Heart right ventricle (tissue), 16 donors: ENCODE measurements around the gene PLD4. TPM values are rescaled to one million over a fixed set of nuclear protein-coding genes. Genes with fewer than 3 reads are reported as not detected.

Source experiments
- ATAC-seq, 8 donors: fragments of 200-7000 bp; cut with Tn5 transposase; one replicate each; pipeline ENCODE4 v1.9.1; 2020; ENCODE audit warnings: mild to moderate bottlenecking in 8 of 8, moderate library complexity in 8 of 8, moderate number of reproducible peaks in 1 of 8
- DNase-seq, 2 donors: peaks; one replicate each; pipeline ENCODE4 v3.0.0-alpha.2; 2020
- H3K27ac ChIP-seq, 10 donors: fragments of 200-600 bp; sonication (generic) in 2 of 10; one replicate each; pipeline versions ENCODE4 v1.5.0 to v1.8.0; 2020 to 2022; ENCODE audit warnings: mild to moderate bottlenecking in 3 of 10
- H3K27me3 ChIP-seq, 7 donors: fragments of 200-600 bp; one replicate each; pipeline ENCODE4 v1.8.0; 2021 to 2022; ENCODE audit warnings: mild to moderate bottlenecking in 2 of 7
- H3K36me3 ChIP-seq, 9 donors: fragments of 200-600 bp; sonication (generic) in 1 of 9; one replicate each; pipeline versions ENCODE4 v1.5.0 to v1.8.0; 2020 to 2022; ENCODE audit warnings: mild to moderate bottlenecking in 2 of 9
- H3K4me1 ChIP-seq, 9 donors: fragments of 200-600 bp; sonication (generic) in 1 of 9; one replicate each; pipeline versions ENCODE4 v1.5.0 to v1.8.0; 2020 to 2022; ENCODE audit warnings: mild to moderate bottlenecking in 4 of 9
- H3K4me3 ChIP-seq, 10 donors: fragments of 200-600 bp; sonication (generic) in 2 of 10; one replicate each; pipeline versions ENCODE4 v1.5.0 to v1.8.0; 2020 to 2022; ENCODE audit warnings: mild to moderate bottlenecking in 7 of 10, moderate library complexity in 2 of 10
- H3K9me3 ChIP-seq, 11 donors: fragments of 200-600 bp in 10 of 11; sonication (generic) in 2 of 11; one replicate each; pipeline versions ENCODE4 v1.5.0 to v1.8.0; 2013 to 2022; ENCODE audit warnings: mild to moderate bottlenecking in 2 of 11, control low read depth in 1 of 11, moderate library complexity in 1 of 11
- WGBS, 2 donors: extraction: QIAGEN DNeasy Blood & Tissue Kit; methylation state at CpG; one replicate each; pipeline ENCODE4 v1.1.7; 2013; ENCODE audit warnings: inconsistent platforms in 1 of 2; 5-methylcytosine and 5-hydroxymethylcytosine counted together
- intact Hi-C, 10 donors: fragments of 100-400 bp; cut with DNase I; formaldehyde crosslinking; loops; one replicate each; pipeline versions ENCODE4 v1.11.1 to v1.14.2; 2022
- polyA plus RNA-seq, 2 donors: library from polyadenylated mRNA; stranded (reverse); fragments of 200-250 nt; gene quantifications; one replicate each; pipeline ENCODE4 v1.2.3, GENCODE V29; 2013
- total RNA-seq, 10 donors: library from RNA; stranded (reverse); fragmentation: NEBNext Ultra II Directional in 3 of 10; extraction: Animal tissue kit (Norgen Biotek cat#: 25700) in 3 of 10; gene quantifications; one replicate each; pipeline versions ENCODE4 v1.2.1 to v1.2.4, GENCODE V29; 2021 to 2023
- TF ChIP-seq, protein P1 (sequence below), 9 donors: fragments of 200-600 bp; sonication (generic) in 2 of 9; IDR thresholded peaks; one replicate each; pipeline versions ENCODE4 v1.5.0 to v1.8.0; 2021 to 2022; ENCODE audit warnings: antibody characterized with exemption in 9 of 9, mild to moderate bottlenecking in 5 of 9, moderate library complexity in 1 of 9
- donor health status: Arrhythmogenic right ventricular cardiomyopathy.
- donor health status: ischemic (EF 13 %, LVEDD 7.1; RV severe dilation, severe dysfunction).
- donor health status: healthy with polysubstance abuse.
- donor health status: DM: no; HTN: yes; CAD: no.
- donor health status: DM: no; HTN: no; CAD: no.
- donor health status: ischemic (EF 25% LVEDD 6.9; RV normal size, moderate dysfunction).
- donor health status: ischemic (EF 25% LVEDD 5.7; RV mildly dilated, moderate dysfunction).
- donor health status: healthy.
- donor health status: DM: yes; HTN: yes; CAD: no.
- donor health status: Ischemic cardiomyopathy.
- donor health status: ischemic (EF 35%, LVEDD 5.7; RV mildly dilated, moderate dysfunction).
- donor health status: nonischemic (EF 11% LVEDD 7.7; RV severe dilation, severe dysfunction).
- donor health status: DM: yes; HTN: yes; CAD: no.
- donor health status: PGD.
- donor health status: ischemic (EF 29% LVEDD 5.4; RV normal size, mild dysfunction).
- donor health status: nonischemic (EF 23%, LVEDD 6.1; RV moderate dilation, normal function).

Gene PLD4
- total and polyA plus RNA-seq, 12 donors: 0.07 to 0.91 (median 0.47) TPM; not detected in 1

DNA sequence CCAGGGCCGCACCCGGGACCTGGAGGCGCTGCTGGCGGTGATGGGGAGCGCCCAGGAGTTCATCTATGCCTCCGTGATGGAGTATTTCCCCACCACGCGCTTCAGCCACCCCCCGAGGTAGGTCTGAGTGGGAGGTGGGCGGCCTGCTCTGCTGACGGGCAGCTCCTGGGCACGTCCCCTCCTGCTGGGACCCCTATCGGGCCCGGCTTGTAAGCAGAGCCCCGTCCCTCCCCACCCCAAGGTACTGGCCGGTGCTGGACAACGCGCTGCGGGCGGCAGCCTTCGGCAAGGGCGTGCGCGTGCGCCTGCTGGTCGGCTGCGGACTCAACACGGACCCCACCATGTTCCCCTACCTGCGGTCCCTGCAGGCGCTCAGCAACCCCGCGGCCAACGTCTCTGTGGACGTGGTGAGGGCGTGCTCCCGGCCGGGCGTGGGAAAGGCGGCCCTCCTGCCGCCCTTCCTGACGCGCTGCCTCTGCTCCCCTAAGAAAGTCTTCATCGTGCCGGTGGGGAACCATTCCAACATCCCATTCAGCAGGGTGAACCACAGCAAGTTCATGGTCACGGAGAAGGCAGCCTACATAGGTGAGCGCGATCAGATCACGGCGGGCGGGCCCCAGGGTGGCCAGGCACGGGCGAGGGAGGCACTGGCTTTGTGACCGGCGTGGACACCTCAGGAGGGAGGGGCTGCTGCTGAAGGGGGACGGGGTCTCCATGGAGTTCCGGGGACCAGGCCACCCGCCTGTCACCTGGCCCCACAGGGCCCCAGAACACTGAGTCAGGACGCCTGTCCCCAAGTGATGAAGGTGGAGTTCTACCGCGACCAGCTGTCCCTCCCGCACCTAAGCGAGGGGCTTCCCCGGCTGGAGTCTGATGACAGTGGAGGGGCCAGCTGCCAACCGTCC lies 7.3 kb downstream of the PLD4 start:
- Histone ChIP-seq H3K27me3 (peaks cover 0 to 53% (median 13%) of the 10 kb centered on the region in 7 donors), H3K4me1 (peaks cover 6 to 19% (median 14%) of the 10 kb centered on the region in 9 donors), H3K4me3 (peak overlapping the region; percentile 40 to 70 (median 66)), H3K9me3 (no peaks in the 10 kb centered on the region), H3K27ac (no peak overlapping the region), H3K36me3 (no peaks in the 10 kb centered on the region)
- ATAC-seq: peak in 4 of 8 donors; percentile 2 to 8 (median 4)
- WGBS, 2 donors: 19 to 26% methylated on average over 64 of the region's 64 CpGs
- intact Hi-C loops: loop anchor here in 1 of 10 donors (5.0 kb wide), 1 partner anchor 35 kb away; no protein-coding TSS in a partner anchor
- TF ChIP-seq, protein P1, sequence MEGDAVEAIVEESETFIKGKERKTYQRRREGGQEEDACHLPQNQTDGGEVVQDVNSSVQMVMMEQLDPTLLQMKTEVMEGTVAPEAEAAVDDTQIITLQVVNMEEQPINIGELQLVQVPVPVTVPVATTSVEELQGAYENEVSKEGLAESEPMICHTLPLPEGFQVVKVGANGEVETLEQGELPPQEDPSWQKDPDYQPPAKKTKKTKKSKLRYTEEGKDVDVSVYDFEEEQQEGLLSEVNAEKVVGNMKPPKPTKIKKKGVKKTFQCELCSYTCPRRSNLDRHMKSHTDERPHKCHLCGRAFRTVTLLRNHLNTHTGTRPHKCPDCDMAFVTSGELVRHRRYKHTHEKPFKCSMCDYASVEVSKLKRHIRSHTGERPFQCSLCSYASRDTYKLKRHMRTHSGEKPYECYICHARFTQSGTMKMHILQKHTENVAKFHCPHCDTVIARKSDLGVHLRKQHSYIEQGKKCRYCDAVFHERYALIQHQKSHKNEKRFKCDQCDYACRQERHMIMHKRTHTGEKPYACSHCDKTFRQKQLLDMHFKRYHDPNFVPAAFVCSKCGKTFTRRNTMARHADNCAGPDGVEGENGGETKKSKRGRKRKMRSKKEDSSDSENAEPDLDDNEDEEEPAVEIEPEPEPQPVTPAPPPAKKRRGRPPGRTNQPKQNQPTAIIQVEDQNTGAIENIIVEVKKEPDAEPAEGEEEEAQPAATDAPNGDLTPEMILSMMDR (IDR thresholded peaks at IDR 0.05): no peak
- no peak for DNase-seq

GRCh38 chr14:104932676-104933631 lies 8.3 kb downstream of the PLD4 start:
- peaks cover 0 to 44% (median 9%) of the 10 kb centered on the region in 7 donors for H3K27me3 ChIP-seq

DNA sequence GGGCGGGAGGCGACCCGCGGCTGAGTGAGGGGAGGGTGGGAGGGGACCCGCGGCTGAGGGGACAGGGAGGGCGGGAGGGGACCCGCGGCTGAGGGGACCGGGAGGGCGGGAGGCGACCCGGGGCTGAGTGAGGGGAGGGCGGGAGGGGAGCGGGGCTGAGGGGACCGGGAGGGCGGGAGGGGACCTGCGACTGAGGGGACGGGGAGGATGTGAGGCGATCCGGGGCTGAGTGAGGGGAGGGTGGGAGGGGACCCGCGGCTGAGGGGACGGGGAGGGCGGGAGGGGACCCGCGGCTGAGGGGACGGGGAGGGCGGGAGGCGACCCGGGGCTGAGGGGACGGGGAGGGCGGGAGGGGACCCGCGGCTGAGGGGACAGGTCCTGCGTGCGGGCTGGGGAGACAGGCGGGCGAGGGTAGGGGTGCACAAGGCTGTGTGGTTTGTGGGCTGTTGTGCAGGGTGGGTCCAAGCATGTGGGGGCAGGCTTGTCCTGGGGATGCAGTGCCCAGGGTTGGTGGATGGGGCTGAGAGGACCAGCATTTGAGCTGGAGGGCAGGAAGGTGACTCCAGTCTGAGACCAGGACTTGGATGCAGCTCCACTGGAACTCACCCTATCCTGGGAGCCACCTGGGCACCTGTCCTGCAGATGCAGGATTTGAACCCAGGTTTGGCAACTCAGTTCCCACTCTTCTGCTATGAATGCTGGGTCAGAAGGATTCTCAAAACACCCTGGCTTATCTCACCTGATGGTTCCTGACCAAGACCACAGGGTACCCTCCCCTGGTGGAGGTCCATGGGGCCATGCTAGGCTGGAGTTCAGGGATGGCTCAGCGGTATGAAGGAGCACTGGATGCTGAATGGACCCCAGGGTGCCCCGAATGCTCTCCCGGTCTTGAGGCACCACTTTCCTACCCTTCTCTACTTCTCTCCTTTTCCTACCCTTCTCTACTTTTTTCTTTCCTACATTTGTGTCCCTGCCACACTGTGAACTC lies 9.4 kb downstream of the PLD4 start:
- ATAC-seq: no peak

More at GRCh38 chr14:104932676-104933631, 8.3 kb downstream of the PLD4 start:
- ATAC-seq: peak; percentile 82 to 92 (median 86)
- intact Hi-C loops: loop anchor here in 1 of 10 donors (5.0 kb wide), 1 partner anchor 34 kb away; no protein-coding TSS in a partner anchor
- H3K4me1 ChIP-seq: peaks cover 6 to 18% (median 14%) of the 10 kb centered on the region in 9 donors
- H3K36me3 ChIP-seq: no peaks in the 10 kb centered on the region
- TF ChIP-seq, protein P1 (IDR thresholded peaks at IDR 0.05): peak; percentile 49 to 83 (median 73)
- WGBS, 2 donors: 2 to 4% methylated on average over 90 to 99 of the region's 100 CpGs
- peak; percentile 86 to 92 for DNase-seq
- peak overlapping the region; percentile 40 to 70 (median 66) for H3K4me3 ChIP-seq
- no peaks in the 10 kb centered on the region for H3K9me3 ChIP-seq
- H3K27ac ChIP-seq: peak overlapping the region in 7 of 10 donors; percentile 1 to 65 (median 58)

More for the DNA sequence above, 9.4 kb downstream of the PLD4 start:
- H3K4me3 ChIP-seq: peak overlapping the region in 9 of 10 donors; percentile 40 to 70 (median 68)
- H3K4me1 ChIP-seq: peaks cover 6 to 18% (median 14%) of the 10 kb centered on the region in 9 donors
- no peak overlapping the region for H3K27ac ChIP-seq
- no peaks in the 10 kb centered on the region for H3K9me3 ChIP-seq
- TF ChIP-seq, protein P1 (IDR thresholded peaks at IDR 0.05): no peak
- DNase-seq: no peak
- H3K27me3 ChIP-seq: peaks cover 0 to 39% (median 8%) of the 10 kb centered on the region in 7 donors
- no peaks in the 10 kb centered on the region for H3K36me3 ChIP-seq
- WGBS, 2 donors: 11% methylated on average over 29 to 40 of the region's 42 CpGs
- intact Hi-C loops: loop anchor here in 1 of 10 donors (5.0 kb wide), 1 partner anchor 33 kb away; no protein-coding TSS in a partner anchor
